GM21423 (cell line): ENCODE data around the gene PKD2.
"Not testable (repeated sequence)": the region's sequence is repeated elsewhere in the genome, so short reads cannot be mapped to it uniquely, and the experiment has no call there.

ENCODE experiments used
- ATAC-seq: cut with Tn5 transposase; IDR thresholded peaks from one replicate; pipeline ENCODE4 v1.9.1; 2021; ENCODE audit warnings: mild to moderate bottlenecking, moderate library complexity; ENCODE audit not compliant: unreplicated experiment

Gene PKD2

GRCh38 chr4:88108747-88109122 lies 101.3 kb downstream of the PKD2 start:
- ATAC-seq: no peak

GRCh38 chr4:88109123-88109881 lies 101.9 kb downstream of the PKD2 start:
- ATAC-seq: no peak

GRCh38 chr4:88110826-88111225 lies 103.4 kb downstream of the PKD2 start:
- no peak for ATAC-seq

GRCh38 chr4:88112856-88113255 lies 105.4 kb downstream of the PKD2 start:
- no peak for ATAC-seq

GRCh38 chr4:88115587-88115986 lies 108.2 kb downstream of the PKD2 start:
- no peak for ATAC-seq

- ATAC-seq: no peak
These were observed 112.5 kb downstream of the PKD2 start for GRCh38 chr4:88119943-88120342.

- ATAC-seq: not testable (repeated sequence)
These were observed 114.8 kb downstream of the PKD2 start for GRCh38 chr4:88122260-88122659.
